GM12878 (cell line): Measurements from ENCODE around the gene PON1.

Source experiments
- CHD2 ChIP-seq: IDR thresholded peaks from 2 replicates; pipeline ENCODE4 v1.6.1; 2011; ENCODE audit warnings: low read depth, low read length, improper control_type of control experiment, borderline replicate concordance
- CTCF ChIP-seq, 3 experiments: IDR thresholded peaks in 2 of 3; conservative IDR thresholded peaks in 1 of 3; 2 replicates each; pipeline ENCODE4 v1.5.1; 2011; ENCODE audit warnings: low read depth in 3 of 3, low read length in 3 of 3, mild to moderate bottlenecking in 3 of 3, control low read depth in 2 of 3, moderate library complexity in 2 of 3, inconsistent platforms in 1 of 3, mixed read lengths in 1 of 3; ENCODE audit not compliant: control insufficient read depth in 2 of 3, insufficient read depth in 1 of 3; ENCODE audit errors: extremely low read depth in 1 of 3
- JUNB ChIP-seq: IDR thresholded peaks from 2 replicates; pipeline ENCODE4 v1.6.1; 2016; ENCODE audit warnings: antibody characterized with exemption, mild to moderate bottlenecking
- MTA3 ChIP-seq: IDR thresholded peaks from 2 replicates; pipeline ENCODE4 v1.6.1; 2012; ENCODE audit warnings: low read length, inconsistent platforms, borderline replicate concordance
- POLR2A ChIP-seq: IDR thresholded peaks from 2 replicates; pipeline ENCODE4 v1.6.1; 2011; ENCODE audit warnings: low read depth, mild to moderate bottlenecking, low read length
- POLR2AphosphoS2 ChIP-seq: IDR thresholded peaks from 2 replicates; pipeline ENCODE4 v1.6.1; 2011; ENCODE audit warnings: low read depth, mild to moderate bottlenecking, low read length, improper control_type of control experiment, moderate library complexity
- RB1 ChIP-seq: fragments of 450-650 bp; formaldehyde crosslinking; IDR thresholded peaks from 2 replicates; pipeline ENCODE4 v1.6.1; 2017; ENCODE audit warnings: mild to moderate bottlenecking, borderline replicate concordance
- RFX5 ChIP-seq: IDR thresholded peaks from 2 replicates; pipeline ENCODE4 v1.6.1; 2011; ENCODE audit warnings: low read depth, low read length, improper control_type of control experiment
- TARDBP ChIP-seq: IDR thresholded peaks from 2 replicates; pipeline ENCODE4 v1.6.1; 2016; ENCODE audit warnings: borderline replicate concordance
- TF ChIP-seq, protein P1 (sequence below): fragments of 450-650 bp; IDR thresholded peaks from 2 replicates; pipeline ENCODE4 v1.6.1; 2014; ENCODE audit warnings: mild to moderate bottlenecking

DNA sequence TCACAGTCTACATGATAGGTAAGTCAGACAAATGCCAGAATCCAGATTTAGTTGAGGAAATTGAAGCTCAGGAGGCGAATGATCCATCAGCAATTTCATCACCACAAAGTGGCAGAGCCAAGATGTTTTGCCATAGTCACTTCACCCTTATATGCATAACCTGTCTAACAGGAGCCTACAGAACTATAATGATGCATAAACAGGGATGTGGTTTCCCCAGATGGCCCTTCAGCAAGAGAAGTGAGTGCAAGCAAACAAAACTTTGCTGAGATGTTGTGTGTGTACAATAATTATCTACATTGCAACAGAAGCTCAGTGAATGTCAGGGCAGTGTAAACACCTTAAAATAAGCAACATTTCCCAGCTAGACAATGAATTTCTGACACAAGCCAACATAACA, 43.3 kb upstream of the PON1 start:
- TF ChIP-seq RB1 (no peak), JUNB (no peak), CTCF (IDR thresholded peaks at IDR 0.05 in 2 of 3, conservative IDR thresholded peaks at IDR 0.05 in 1 of 3; ENCODE audit: control insufficient read depth in 2 of 3, extremely low read depth in 1 of 3, insufficient read depth in 1 of 3, low read depth in 3 of 3, low read length in 3 of 3) (no peak), CHD2 (no peak), MTA3 (no peak), TARDBP (no peak), POLR2A (no peak), RFX5 (no peak), POLR2AphosphoS2 (no peak)
- TF ChIP-seq, protein P1, sequence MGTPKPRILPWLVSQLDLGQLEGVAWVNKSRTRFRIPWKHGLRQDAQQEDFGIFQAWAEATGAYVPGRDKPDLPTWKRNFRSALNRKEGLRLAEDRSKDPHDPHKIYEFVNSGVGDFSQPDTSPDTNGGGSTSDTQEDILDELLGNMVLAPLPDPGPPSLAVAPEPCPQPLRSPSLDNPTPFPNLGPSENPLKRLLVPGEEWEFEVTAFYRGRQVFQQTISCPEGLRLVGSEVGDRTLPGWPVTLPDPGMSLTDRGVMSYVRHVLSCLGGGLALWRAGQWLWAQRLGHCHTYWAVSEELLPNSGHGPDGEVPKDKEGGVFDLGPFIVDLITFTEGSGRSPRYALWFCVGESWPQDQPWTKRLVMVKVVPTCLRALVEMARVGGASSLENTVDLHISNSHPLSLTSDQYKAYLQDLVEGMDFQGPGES, result no peak
